Subcutaneous abdominal adipose tissue (tissue), 5 donors: ENCODE data around the gene ERCC8.
"Not testable (repeated sequence)": the region's sequence is repeated elsewhere in the genome, so short reads cannot be mapped to it uniquely, and the experiment has no call there.

ENCODE experiments used
- H3K27ac ChIP-seq: one replicate; pipeline ENCODE4 v1.7.0; 2013; ENCODE audit warnings: low read depth, mild to moderate bottlenecking, inconsistent platforms, low read length, moderate library complexity
- H3K27me3 ChIP-seq, 5 donors: one replicate each; pipeline ENCODE4 v1.7.0; 2013; ENCODE audit warnings: low read length in 5 of 5, inconsistent platforms in 1 of 5; ENCODE audit not compliant: control insufficient read depth in 5 of 5, insufficient read depth in 4 of 5
- H3K36me3 ChIP-seq, 5 donors: one replicate each; pipeline ENCODE4 v1.7.0; 2013; ENCODE audit warnings: low read length in 5 of 5; ENCODE audit not compliant: control insufficient read depth in 5 of 5, insufficient read depth in 5 of 5
- H3K4me1 ChIP-seq, 5 donors: one replicate each; pipeline ENCODE4 v1.7.0; 2013; ENCODE audit warnings: low read length in 5 of 5, mild to moderate bottlenecking in 3 of 5, moderate library complexity in 1 of 5; ENCODE audit not compliant: control insufficient read depth in 5 of 5, insufficient read depth in 5 of 5
- H3K4me3 ChIP-seq, 5 donors: one replicate each; pipeline ENCODE4 v1.7.0; 2013; ENCODE audit warnings: low read length in 5 of 5, low read depth in 1 of 5
- H3K9ac ChIP-seq, 5 donors: one replicate each; pipeline ENCODE4 v1.7.0; 2013; ENCODE audit warnings: low read length in 5 of 5, mild to moderate bottlenecking in 4 of 5, moderate library complexity in 3 of 5
- H3K9me3 ChIP-seq, 5 donors: one replicate each; pipeline ENCODE4 v1.7.0; 2013; ENCODE audit warnings: low read length in 5 of 5; ENCODE audit not compliant: control insufficient read depth in 5 of 5
- donor health status: healthy.
- donor health status: healthy.
- donor health status: healthy.
- donor health status: healthy.
- donor health status: healthy.

Gene ERCC8

GRCh38 chr5:60886158-60886557 is 58.7 kb downstream of the ERCC8 start:
- Histone ChIP-seq H3K9ac (no peak overlapping the region), H3K4me1 (no peaks in the 10 kb centered on the region), H3K4me3 (no peak overlapping the region), H3K27me3 (no peaks in the 10 kb centered on the region), H3K36me3 (peaks cover 3 to 16% (median 7%) of the 10 kb centered on the region in 5 donors), H3K9me3 (no peaks in the 10 kb centered on the region), H3K27ac (no peak overlapping the region)

GRCh38 chr5:60883229-60883628 is 61.6 kb downstream of the ERCC8 start:
- Histone ChIP-seq H3K4me1 (no peaks in the 10 kb centered on the region), H3K9ac (no peak overlapping the region), H3K36me3 (peaks cover 0 to 9% (median 0%) of the 10 kb centered on the region in 5 donors), H3K27me3 (no peaks in the 10 kb centered on the region), H3K27ac (no peak overlapping the region), H3K4me3 (no peak overlapping the region), H3K9me3 (no peaks in the 10 kb centered on the region)

DNA sequence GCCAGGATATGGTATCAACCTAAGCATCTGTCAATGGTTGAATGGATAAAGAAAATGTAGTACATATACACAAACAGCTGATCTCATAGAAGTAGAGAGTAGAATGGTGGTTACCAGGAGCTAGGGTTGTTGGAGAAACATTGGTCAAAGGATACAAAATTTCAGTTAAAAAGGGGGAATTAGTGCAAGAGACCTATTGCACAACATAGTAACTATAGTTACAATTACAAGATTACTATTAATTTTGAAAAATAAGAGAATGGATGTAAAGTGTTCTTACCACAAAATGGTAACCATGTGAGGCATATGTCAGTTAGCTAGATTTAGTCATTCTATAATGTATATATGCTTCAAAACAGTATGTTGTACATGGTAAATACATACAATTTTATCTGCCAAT is 72.0 kb downstream of the ERCC8 start:
- peaks cover 0 to 13% (median 9%) of the 10 kb centered on the region in 5 donors for H3K9me3 ChIP-seq
- H3K27ac ChIP-seq = no peak overlapping the region
- peaks cover 0 to 3% (median 0%) of the 10 kb centered on the region in 5 donors for H3K36me3 ChIP-seq
- H3K9ac ChIP-seq = no peak overlapping the region
- H3K4me3 ChIP-seq = no peak overlapping the region
- no peaks in the 10 kb centered on the region for H3K4me1 ChIP-seq
- no peaks in the 10 kb centered on the region for H3K27me3 ChIP-seq

DNA sequence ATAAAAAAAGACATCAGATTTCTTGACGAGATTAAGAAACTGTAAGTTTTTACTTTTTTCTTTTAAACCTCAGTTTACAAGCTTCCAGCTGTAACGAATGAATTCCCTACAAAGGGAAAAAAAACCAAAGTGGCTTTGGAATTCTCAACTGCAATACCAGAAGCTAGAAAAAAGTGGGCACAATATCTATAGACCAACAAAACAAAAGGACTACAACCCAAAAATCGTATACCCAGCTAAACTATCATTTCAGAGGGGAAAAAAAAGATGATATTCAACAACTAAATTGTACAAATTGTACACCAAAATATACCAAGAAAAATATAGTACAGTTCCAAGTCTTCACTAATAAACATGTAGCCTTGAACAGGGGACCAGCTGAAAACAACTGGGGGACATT is 74.0 kb downstream of the ERCC8 start:
- Histone ChIP-seq H3K4me3 (no peak overlapping the region), H3K4me1 (no peaks in the 10 kb centered on the region), H3K9me3 (peaks cover 0 to 13% (median 9%) of the 10 kb centered on the region in 5 donors), H3K9ac (no peak overlapping the region), H3K36me3 (peaks cover 0 to 3% (median 0%) of the 10 kb centered on the region in 5 donors), H3K27me3 (no peaks in the 10 kb centered on the region), H3K27ac (no peak overlapping the region)

- H3K9ac ChIP-seq, H3K27ac ChIP-seq, H3K36me3 ChIP-seq, H3K9me3 ChIP-seq, H3K4me1 ChIP-seq, H3K4me3 ChIP-seq, H3K27me3 ChIP-seq: not testable (repeated sequence)
These were observed 84.3 kb downstream of the ERCC8 start for GRCh38 chr5:60860572-60860971.

- no peak overlapping the region for H3K27ac ChIP-seq
- peaks cover 0 to 2% (median 0%) of the 10 kb centered on the region in 5 donors for H3K9me3 ChIP-seq
- no peak overlapping the region for H3K9ac ChIP-seq
- no peaks in the 10 kb centered on the region for H3K36me3 ChIP-seq
- H3K4me3 ChIP-seq = no peak overlapping the region
- H3K4me1 ChIP-seq = no peaks in the 10 kb centered on the region
- no peaks in the 10 kb centered on the region for H3K27me3 ChIP-seq
These were observed 88.8 kb downstream of the ERCC8 start for GRCh38 chr5:60856066-60856465.

DNA sequence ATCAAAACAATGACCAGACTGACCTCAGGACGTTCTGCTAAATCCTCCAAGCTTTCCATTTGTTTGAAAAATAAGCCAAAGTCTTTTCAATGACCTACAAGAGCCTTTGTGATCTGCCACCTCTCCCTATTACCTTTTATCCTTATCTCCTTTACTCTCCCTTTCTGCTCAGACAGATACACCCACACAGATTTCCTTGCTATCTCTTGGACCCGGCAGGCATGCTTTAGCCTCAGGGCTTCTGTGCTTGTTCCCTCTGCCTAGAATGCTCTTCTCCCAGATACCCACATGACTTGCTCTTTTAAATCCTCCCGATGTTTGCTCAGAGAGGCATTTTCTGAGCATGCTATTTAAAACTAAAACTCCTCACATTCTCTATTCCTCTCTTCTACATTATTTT is 91.9 kb downstream of the ERCC8 start:
- H3K9ac ChIP-seq = no peak overlapping the region
- H3K9me3 ChIP-seq = peaks cover 0 to under 1% (median 0%) of the 10 kb centered on the region in 5 donors
- no peak overlapping the region for H3K27ac ChIP-seq
- no peaks in the 10 kb centered on the region for H3K27me3 ChIP-seq
- H3K4me3 ChIP-seq = no peak overlapping the region
- H3K36me3 ChIP-seq = no peaks in the 10 kb centered on the region
- no peaks in the 10 kb centered on the region for H3K4me1 ChIP-seq

DNA sequence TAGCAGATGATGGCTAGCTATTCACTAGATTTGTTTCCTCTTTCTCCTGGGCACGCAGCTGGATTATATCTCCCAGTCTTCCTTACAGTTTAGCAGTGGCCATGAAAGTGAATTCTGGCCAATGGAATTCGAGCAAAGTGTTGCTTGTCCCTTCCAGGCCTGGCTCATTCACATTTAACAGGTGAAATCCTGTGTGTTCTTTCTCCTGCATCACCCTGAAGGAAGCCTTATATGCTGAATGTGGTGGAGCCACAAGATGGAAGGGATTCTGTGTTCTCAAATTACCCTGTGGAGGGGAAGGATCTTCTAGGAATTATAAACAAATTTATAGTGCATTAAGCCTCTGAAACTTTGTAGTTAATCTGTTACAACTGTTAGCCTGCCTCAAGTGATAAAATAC is 92.6 kb downstream of the ERCC8 start:
- Histone ChIP-seq H3K4me1 (no peaks in the 10 kb centered on the region), H3K9me3 (no peaks in the 10 kb centered on the region), H3K27me3 (no peaks in the 10 kb centered on the region), H3K36me3 (no peaks in the 10 kb centered on the region), H3K27ac (no peak overlapping the region), H3K4me3 (no peak overlapping the region), H3K9ac (no peak overlapping the region)

- Histone ChIP-seq H3K27ac (no peak overlapping the region), H3K27me3 (no peaks in the 10 kb centered on the region), H3K4me3 (no peak overlapping the region), H3K9me3 (no peaks in the 10 kb centered on the region), H3K9ac (no peak overlapping the region), H3K4me1 (no peaks in the 10 kb centered on the region), H3K36me3 (no peaks in the 10 kb centered on the region)
These were observed 93.2 kb downstream of the ERCC8 start for GRCh38 chr5:60851626-60852025.

DNA sequence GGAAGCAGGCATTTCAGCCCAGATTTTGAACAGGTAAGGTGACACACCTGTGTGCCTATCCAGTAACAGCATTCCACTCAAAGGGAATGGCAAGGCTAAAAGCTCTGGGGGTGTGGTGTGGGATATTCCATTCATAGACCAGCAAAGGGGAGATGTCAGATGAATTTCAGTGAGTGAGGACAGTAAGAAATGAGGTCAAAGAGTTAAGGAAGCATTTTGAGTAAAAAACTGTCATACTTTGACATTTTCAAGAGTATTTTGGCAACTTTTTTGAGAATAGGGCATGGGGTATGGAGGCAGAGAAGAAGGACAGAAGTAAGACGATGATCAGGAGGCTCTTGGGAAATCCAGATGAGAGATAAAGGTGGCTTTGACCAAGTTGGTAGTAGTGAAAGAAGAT is 98.6 kb downstream of the ERCC8 start:
- Histone ChIP-seq H3K9ac (no peak overlapping the region), H3K4me1 (peaks cover 2 to 21% (median 19%) of the 10 kb centered on the region in 5 donors), H3K9me3 (no peaks in the 10 kb centered on the region), H3K36me3 (no peaks in the 10 kb centered on the region), H3K27me3 (peaks cover 10 to 30% (median 24%) of the 10 kb centered on the region in 5 donors), H3K4me3 (no peak overlapping the region), H3K27ac (no peak overlapping the region)
